ENCODE measurements around the gene CFAP251. TPM values are rescaled to one million over a fixed set of nuclear protein-coding genes. Genes with fewer than 3 reads are reported as not detected.

The CFAP251 gene
- total and polyA plus RNA-seq, 10 of the 15 experiments (the other 5 are each of a cell fraction or from before 2014, with no cell fraction given) = 0.10 to 0.97 (median 0.64) TPM

DNA sequence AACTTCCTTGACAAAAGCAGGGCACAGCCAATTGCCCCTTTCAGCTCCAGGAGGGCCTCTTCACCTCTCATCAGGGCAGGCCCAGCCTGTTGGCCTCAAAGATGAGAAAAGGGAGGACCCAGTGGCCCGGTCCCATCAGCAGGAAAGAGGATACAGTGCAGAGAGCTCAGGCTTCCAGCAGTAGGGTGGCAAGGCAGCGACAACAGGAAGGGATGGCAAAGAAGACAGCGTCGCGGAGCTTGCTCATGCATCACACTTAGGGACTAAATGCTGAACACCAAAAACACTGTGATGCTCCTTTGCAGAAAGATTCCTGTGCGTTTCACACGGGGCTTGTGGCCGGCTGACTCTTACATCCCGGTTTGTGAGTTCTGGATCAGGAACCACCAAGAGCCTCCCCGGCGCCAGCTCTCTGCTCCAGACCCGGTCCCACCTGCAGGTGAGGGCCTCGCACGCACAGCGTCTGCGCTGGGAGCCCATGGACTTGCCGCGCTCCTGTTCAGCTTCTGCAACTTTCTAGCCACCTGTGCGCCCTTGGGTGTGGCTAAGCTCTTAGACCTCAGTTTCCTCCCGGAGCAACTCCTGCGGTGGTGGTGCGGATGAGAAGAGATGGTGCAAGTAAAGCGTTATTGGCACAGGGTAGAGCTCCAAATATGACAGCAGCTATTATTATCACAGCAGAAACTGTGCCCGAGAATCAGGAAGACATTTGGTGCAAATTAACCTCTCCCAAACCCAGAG lies 88.0 kb downstream of the CFAP251 start:
- BruUV-seq (replicated peaks) = no TSS peak
- Histone ChIP-seq H3K79me2 (ENCODE audit: control insufficient read depth, insufficient read depth, low read length) (no peaks in the 10 kb centered on the region), H3K9ac (ENCODE audit: control insufficient read depth, insufficient read depth, low read length) (no peak overlapping the region), H3K9me3 (replicated peaks; ENCODE audit: control insufficient read depth, insufficient read depth, low read length) (no peaks in the 10 kb centered on the region), H3K4me3 (no peak overlapping the region), H3K36me3 (ENCODE audit: control insufficient read depth in 2 of 2, insufficient read depth in 2 of 2, low read length in 1 of 2) (no peaks in the 10 kb centered on the region), H3K27me3 (replicated peaks in 1 of 2; ENCODE audit: control insufficient read depth in 2 of 2, insufficient read depth in 2 of 2, low read length in 1 of 2) (peaks cover 4 to 5% of the 10 kb centered on the region in 2 experiments; a peak in 3 of 4 replicates), H3K4me2 (ENCODE audit: control insufficient read depth, insufficient read depth) (peak overlapping the region; percentile 11; the same call in 1 of the 2 replicates), H3K4me1 (ENCODE audit: control insufficient read depth, insufficient read depth, low read length) (peaks cover 41% of the 10 kb centered on the region), H2AFZ (ENCODE audit: control insufficient read depth, low read depth, low read length) (no peak overlapping the region), H4K20me1 (ENCODE audit: control insufficient read depth, insufficient read depth) (no peaks in the 10 kb centered on the region), H3K27ac (ENCODE audit: control insufficient read depth, insufficient read depth) (no peak overlapping the region)
- ATAC-seq = no peak
- ChIA-PET SMC1A (ENCODE audit: uncharacterized antibody, unreplicated experiment) (interaction anchor here (4.3 kb wide), 1 partner anchor 15 kb away, joined by 20 read pairs; no protein-coding TSS in a partner anchor), CTCF (interaction anchor here (0.6 to 1.1 kb wide), 5 partner anchors 14 to 1275 kb away, joined by 3 to 4 read pairs (median 3); no protein-coding TSS in a partner anchor), POLR2A (no interaction called here), RAD21 (ENCODE audit: unreplicated experiment) (no interaction called here)
- in situ Hi-C loops (cut with MboI) = no loop called here
- WGBS (ENCODE audit: insufficient coverage, insufficient replicate concordance, low lambda C conversion rate, missing lambda C conversion rate) = 28% methylated on average over 24 of the region's 24 CpGs
- TF ChIP-seq YY1 (IDR thresholded peaks at IDR 0.05; ENCODE audit: low read depth, low read length) = no peak
- TF ChIP-seq EED (IDR thresholded peaks at IDR 0.05; ENCODE audit: low read depth) = 0 out of 2 replicates have a peak, but pooled peaks have one; percentile 22
- TF ChIP-seq SMAD5 (IDR thresholded peaks at IDR 0.05; ENCODE audit: low read depth) = no peak
- DNase-seq (ENCODE audit: low read depth, low spot score) = no peak
- intact Hi-C loops (cut with micrococcal nuclease; ENCODE audit: unreplicated experiment) = no loop called here
- no peak for FAIRE-seq

- BruUV-seq (replicated peaks) = no TSS peak
- DNase-seq (ENCODE audit: low read depth, low spot score) (no peak), ATAC-seq (peak; percentile 71), FAIRE-seq (no peak)
- Histone ChIP-seq H3K9ac (ENCODE audit: control insufficient read depth, insufficient read depth, low read length) (no peak overlapping the region), H3K4me1 (ENCODE audit: control insufficient read depth, insufficient read depth, low read length) (peaks cover 32% of the 10 kb centered on the region), H3K79me2 (ENCODE audit: control insufficient read depth, insufficient read depth, low read length) (no peaks in the 10 kb centered on the region), H3K27ac (ENCODE audit: control insufficient read depth, insufficient read depth) (no peak overlapping the region), H2AFZ (ENCODE audit: control insufficient read depth, low read depth, low read length) (no peak overlapping the region), H3K36me3 (ENCODE audit: control insufficient read depth in 2 of 2, insufficient read depth in 2 of 2, low read length in 1 of 2) (no peaks in the 10 kb centered on the region), H3K9me3 (replicated peaks; ENCODE audit: control insufficient read depth, insufficient read depth, low read length) (no peaks in the 10 kb centered on the region; the same call in 2 of the 3 replicates), H4K20me1 (ENCODE audit: control insufficient read depth, insufficient read depth) (no peaks in the 10 kb centered on the region), H3K4me3 (no peak overlapping the region), H3K27me3 (replicated peaks in 1 of 2; ENCODE audit: control insufficient read depth in 2 of 2, insufficient read depth in 2 of 2, low read length in 1 of 2) (peaks cover 0 to 4% of the 10 kb centered on the region in 2 experiments; a peak in 3 of 4 replicates), H3K4me2 (ENCODE audit: control insufficient read depth, insufficient read depth) (no peak overlapping the region)
- WGBS (ENCODE audit: insufficient coverage, insufficient replicate concordance, low lambda C conversion rate, missing lambda C conversion rate) = 21% methylated on average over 9 of the region's 9 CpGs
- intact Hi-C loops (cut with micrococcal nuclease; ENCODE audit: unreplicated experiment) = no loop called here
- TF ChIP-seq, protein P1, sequence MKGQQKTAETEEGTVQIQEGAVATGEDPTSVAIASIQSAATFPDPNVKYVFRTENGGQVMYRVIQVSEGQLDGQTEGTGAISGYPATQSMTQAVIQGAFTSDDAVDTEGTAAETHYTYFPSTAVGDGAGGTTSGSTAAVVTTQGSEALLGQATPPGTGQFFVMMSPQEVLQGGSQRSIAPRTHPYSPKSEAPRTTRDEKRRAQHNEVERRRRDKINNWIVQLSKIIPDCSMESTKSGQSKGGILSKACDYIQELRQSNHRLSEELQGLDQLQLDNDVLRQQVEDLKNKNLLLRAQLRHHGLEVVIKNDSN (IDR thresholded peaks at IDR 0.05; ENCODE audit: borderline replicate concordance, extremely low read length, insufficient read depth, low read depth, low read length) = no peak
- TF ChIP-seq TCF12 (IDR thresholded peaks at IDR 0.05; ENCODE audit: low read depth, low read length) = 0 out of 2 replicates have a peak, but pooled peaks have one; percentile 13
- SMC1A ChIA-PET (ENCODE audit: uncharacterized antibody, unreplicated experiment) = interaction anchor here (1.9 kb wide), 1 partner anchor 18 kb away, joined by 7 read pairs; no protein-coding TSS in a partner anchor
- CTCF ChIA-PET = interaction anchor here (1.2 kb wide), 1 partner anchor 215 kb away, joined by 3 read pairs; no protein-coding TSS in a partner anchor
- RAD21 ChIA-PET (ENCODE audit: unreplicated experiment) = no interaction called here
- in situ Hi-C loops (cut with MboI) = no loop called here
- POLR2A ChIA-PET = no interaction called here
Measured at GRCh38 chr12:122009741-122010140, 91.3 kb downstream of the CFAP251 start.

Measured in GM12878 (cell line).